ENCODE data around the gene STRA6. TPM values are rescaled to one million over a fixed set of nuclear protein-coding genes. Genes with fewer than 3 reads are reported as not detected.

STRA6 gene
- total RNA-seq, 1 donor from 2014 or later = 1.8 TPM

- Histone ChIP-seq H3K4me3 (ENCODE audit: low read depth, low read length) (no peak overlapping the region), H3K36me3 (ENCODE audit: control insufficient read depth, insufficient read depth, low read length) (no peaks in the 10 kb centered on the region), H3K27me3 (ENCODE audit: control insufficient read depth, insufficient read depth, low read length) (no peaks in the 10 kb centered on the region)
- TF ChIP-seq CTCF (IDR thresholded peaks at IDR 0.05; ENCODE audit: insufficient read depth, low read length, poor library complexity, severe bottlenecking) = no peak
- no peak for DNase-seq (ENCODE audit: low read depth)
Observed at GRCh38 chr15:74188216-74188615, 14.4 kb downstream of the STRA6 start.

- Histone ChIP-seq H3K36me3 (ENCODE audit: control insufficient read depth, insufficient read depth, low read length) (no peaks in the 10 kb centered on the region), H3K4me3 (ENCODE audit: low read depth, low read length) (no peak overlapping the region), H3K27me3 (ENCODE audit: control insufficient read depth, insufficient read depth, low read length) (no peaks in the 10 kb centered on the region)
- DNase-seq (ENCODE audit: low read depth) = no peak
- TF ChIP-seq CTCF (IDR thresholded peaks at IDR 0.05; ENCODE audit: insufficient read depth, low read length, poor library complexity, severe bottlenecking) = no peak
Observed at GRCh38 chr15:74185710-74186348, 16.8 kb downstream of the STRA6 start.

GRCh38 chr15:74184582-74185091, 17.9 kb downstream of the STRA6 start:
- Histone ChIP-seq H3K4me3 (ENCODE audit: low read depth, low read length) (no peak overlapping the region), H3K36me3 (ENCODE audit: control insufficient read depth, insufficient read depth, low read length) (no peaks in the 10 kb centered on the region), H3K27me3 (ENCODE audit: control insufficient read depth, insufficient read depth, low read length) (no peaks in the 10 kb centered on the region)
- DNase-seq (ENCODE audit: low read depth) = no peak
- TF ChIP-seq CTCF (IDR thresholded peaks at IDR 0.05; ENCODE audit: insufficient read depth, low read length, poor library complexity, severe bottlenecking) = no peak

- no peak for TF ChIP-seq CTCF (IDR thresholded peaks at IDR 0.05; ENCODE audit: insufficient read depth, low read length, poor library complexity, severe bottlenecking)
- no peaks in the 10 kb centered on the region for H3K27me3 ChIP-seq (ENCODE audit: control insufficient read depth, insufficient read depth, low read length)
- H3K4me3 ChIP-seq (ENCODE audit: low read depth, low read length) = no peak overlapping the region
- no peak for DNase-seq (ENCODE audit: low read depth)
- H3K36me3 ChIP-seq (ENCODE audit: control insufficient read depth, insufficient read depth, low read length) = no peaks in the 10 kb centered on the region
Observed at GRCh38 chr15:74182131-74182530, 20.5 kb downstream of the STRA6 start.

GRCh38 chr15:74180881-74181602, 21.5 kb downstream of the STRA6 start:
- Histone ChIP-seq H3K27me3 (ENCODE audit: control insufficient read depth, insufficient read depth, low read length) (no peaks in the 10 kb centered on the region), H3K4me3 (ENCODE audit: low read depth, low read length) (no peak overlapping the region), H3K36me3 (ENCODE audit: control insufficient read depth, insufficient read depth, low read length) (no peaks in the 10 kb centered on the region)
- no peak for DNase-seq (ENCODE audit: low read depth)
- TF ChIP-seq CTCF (IDR thresholded peaks at IDR 0.05; ENCODE audit: insufficient read depth, low read length, poor library complexity, severe bottlenecking) = no peak
